HepG2 (cell line): Measurements from ENCODE around the gene ST6GALNAC3. TPM values are rescaled to one million over a fixed set of nuclear protein-coding genes. Genes with fewer than 3 reads are reported as not detected.
"Not testable (repeated sequence)": the region's sequence is repeated elsewhere in the genome, so short reads cannot be mapped to it uniquely, and the experiment has no call there.

Experiments used
- ATAC-seq: fragments of 200-7000 bp; cut with Tn5 transposase; 3 replicates; pipeline ENCODE4 v1.9.1; 2020; ENCODE audit warnings: mild to moderate bottlenecking, moderate library complexity
- BruUV-seq: library from RNA; stranded (reverse); fragments of 400-500 nt; replicated peaks from 2 replicates; lab custom pipeline; 2021; lab: Mats Ljungman, UMichigan
- CTCF ChIA-PET: fragments of 300-600 bp; formaldehyde crosslinking; extraction: SDS; loops from one replicate; lab custom pipeline; 2021; ENCODE audit warnings: low total read pairs, inconsistent platforms, low intra/inter-chr PET ratio; lab: Yijun Ruan, JAX
- POLR2A ChIA-PET: fragments of 350-600 bp; sonication (Branson Sonifier 250); formaldehyde crosslinking; loops from one replicate; lab custom pipeline; 2020; ENCODE audit warnings: antibody characterized with exemption, inconsistent platforms; lab: Yijun Ruan, JAX
- DNase-seq: peaks from one replicate; pipeline ENCODE4 v3.0.0-alpha.2; 2015; ENCODE audit warnings: low spot score
- FAIRE-seq: peaks from 3 replicates; lab custom pipeline; 2011; peaks lifted over from hg19 to GRCh38; lab: Jason Lieb, UNC
- H2AFZ ChIP-seq: one replicate; pipeline ENCODE4 v1.6.1; 2011; ENCODE audit warnings: low read length, inconsistent platforms
- H3K27ac ChIP-seq: fragments of 300-600 bp; 3 replicates; pipeline ENCODE4 v1.8.0; 2011; ENCODE audit warnings: mixed run types, mild to moderate bottlenecking, mixed read lengths, low read length, inconsistent platforms; ENCODE audit not compliant: insufficient read depth; ENCODE audit errors: extremely low read length
- H3K27me3 ChIP-seq, 2 experiments: fragments of 200-600 bp in 1 of 2; 2 replicates in 1 of 2; 3 replicates in 1 of 2; pipeline versions ENCODE4 v1.6.0 to v1.8.0; 2011; ENCODE audit warnings: low read length in 2 of 2, mild to moderate bottlenecking in 2 of 2, moderate library complexity in 2 of 2, inconsistent platforms in 1 of 2; ENCODE audit not compliant: insufficient read depth in 2 of 2, control insufficient read depth in 1 of 2
- H3K36me3 ChIP-seq, 2 experiments: fragments of 200-600 bp in 1 of 2; replicated peaks in 1 of 2; 2 replicates in 1 of 2; 3 replicates in 1 of 2; pipeline versions ENCODE4 v1.5.1 to v1.8.0; 2011; ENCODE audit warnings: low read length in 2 of 2, inconsistent platforms in 1 of 2; ENCODE audit not compliant: insufficient read depth in 2 of 2, control insufficient read depth in 1 of 2
- H3K4me1 ChIP-seq: 2 replicates; pipeline ENCODE4 v1.5.1; 2012; ENCODE audit warnings: low read length, inconsistent platforms; ENCODE audit not compliant: insufficient read depth
- H3K4me2 ChIP-seq: 2 replicates; pipeline ENCODE4 v1.6.0; 2011; ENCODE audit warnings: low read depth, low read length, inconsistent platforms
- H3K4me3 ChIP-seq, 3 experiments: fragments of 200-600 bp in 1 of 3; sonication (generic), shearing (Covaris generic) in 1 of 3; replicated peaks in 1 of 3; 2 replicates each; pipeline ENCODE4 v1.5.1; 2011 to 2016; ENCODE audit warnings: low read length in 3 of 3, inconsistent platforms in 2 of 3, low read depth in 2 of 3, mild to moderate bottlenecking in 2 of 3, control low read depth in 1 of 3, mixed read lengths in 1 of 3; ENCODE audit not compliant: insufficient read depth in 1 of 3
- H3K79me2 ChIP-seq: one replicate; pipeline ENCODE4 v1.6.1; 2011; ENCODE audit warnings: low read length, inconsistent platforms; ENCODE audit not compliant: insufficient read depth
- H3K9ac ChIP-seq: 2 replicates; pipeline ENCODE4 v1.6.0; 2011; ENCODE audit warnings: mild to moderate bottlenecking, low read depth, low read length, inconsistent platforms; ENCODE audit not compliant: insufficient read depth
- H3K9me3 ChIP-seq: 2 replicates; pipeline ENCODE4 v1.5.1; 2012; ENCODE audit warnings: mild to moderate bottlenecking, low read length
- H4K20me1 ChIP-seq: 2 replicates; pipeline ENCODE4 v1.6.0; 2011; ENCODE audit warnings: inconsistent platforms, mild to moderate bottlenecking, low read length, moderate library complexity; ENCODE audit not compliant: insufficient read depth
- MEF2D ChIP-seq: sonication (generic); formaldehyde crosslinking; IDR thresholded peaks from 2 replicates; pipeline ENCODE4 v1.5.1; 2020; ENCODE audit warnings: mild to moderate bottlenecking, missing genetic modification reagents
- RELA ChIP-seq: sonication (generic); formaldehyde crosslinking; IDR thresholded peaks from 2 replicates; pipeline ENCODE4 v1.4.0; 2020; ENCODE audit warnings: missing genetic modification reagents
- RXRB ChIP-seq: IDR thresholded peaks from 2 replicates; pipeline ENCODE4 v1.6.1; 2016; ENCODE audit warnings: borderline replicate concordance, missing genetic modification reagents, missing compliant biosample characterization
- ZNF780A ChIP-seq: sonication (generic); formaldehyde crosslinking; IDR thresholded peaks from 2 replicates; pipeline ENCODE4 v1.8.0; 2022; ENCODE audit warnings: mild to moderate bottlenecking, missing genetic modification reagents, moderate library complexity
- WGBS: methylation state at CpG from one replicate; pipeline ENCODE4 v1.1.6; 2017; ENCODE audit warnings: low lambda C conversion rate; 5-methylcytosine and 5-hydroxymethylcytosine counted together
- in situ Hi-C: cut with HindIII; loops from 2 replicates; pipeline ENCODE4 v1.10.0; 2017; ENCODE audit warnings: low pct_unique_long_range_greater_than_20kb; ENCODE audit not compliant: extremely low pct_ligation_motif_present
- intact Hi-C: fragments of 100-400 bp; cut with micrococcal nuclease; formaldehyde crosslinking; loops from one replicate; pipeline ENCODE4 v1.10.0; 2022; ENCODE audit not compliant: unreplicated experiment
- polyA plus RNA-seq, 8 experiments: library from polyadenylated mRNA; depleted of rRNA in 3 of 8; stranded (reverse) in 7 of 8; unstranded in 1 of 8; fragments of >200 nt; fragmentation: Illumina TruSeq in 4 of 8; extraction: Trizol in 4 of 8; gene quantifications; 2 replicates each; pipeline versions ENCODE4 v1.2.1 to v1.2.3, GENCODE V29; 2011 to 2016; ENCODE audit warnings: low read depth in 4 of 8, missing spikeins in 1 of 8, mixed read lengths in 1 of 8; ENCODE audit not compliant: insufficient read depth in 1 of 8
- total RNA-seq, 5 experiments: library from RNA; depleted of rRNA; stranded (reverse); fragments of >200 nt; fragmentation: Illumina TruSeq; extraction: Trizol; gene quantifications; 2 replicates each; pipeline ENCODE4 v1.2.3, GENCODE V29; 2016; ENCODE audit warnings: low read depth in 1 of 5
- TF ChIP-seq, protein P1 (sequence below): sonication (generic); formaldehyde crosslinking; IDR thresholded peaks from 2 replicates; pipeline ENCODE4 v1.4.0; 2020; ENCODE audit warnings: missing genetic modification reagents

Gene ST6GALNAC3
- total and polyA plus RNA-seq, 2 of the 13 experiments (the other 11 are each of a cell fraction or from before 2014, with no cell fraction given): not detected

DNA sequence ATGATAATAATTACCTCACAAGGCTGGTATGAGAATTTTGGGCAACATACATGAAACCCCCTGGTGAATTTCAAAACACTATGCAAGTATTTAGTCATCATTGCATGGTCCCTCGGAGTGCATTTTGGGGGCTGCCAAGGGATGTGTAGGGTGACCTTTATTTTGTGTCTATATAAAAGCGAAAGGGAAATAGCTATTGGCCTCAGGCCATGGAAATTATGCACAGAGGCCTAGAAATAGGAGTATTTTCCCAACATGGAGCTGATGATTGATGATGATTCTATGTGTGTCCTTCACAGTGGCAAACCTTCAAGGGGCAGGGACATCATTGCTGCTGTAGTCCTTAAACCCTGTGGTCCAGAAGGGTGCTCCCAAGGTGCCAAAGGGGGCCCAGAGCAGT, 265.5 kb downstream of the ST6GALNAC3 start:
- no peak for DNase-seq
- H3K79me2 ChIP-seq: no peaks in the 10 kb centered on the region
- H3K27ac ChIP-seq: no peak overlapping the region
- POLR2A ChIA-PET: no interaction called here
- no peak overlapping the region for H2AFZ ChIP-seq
- H3K4me1 ChIP-seq: no peaks in the 10 kb centered on the region
- H3K27me3 ChIP-seq: no peaks in the 10 kb centered on the region
- no peak for ATAC-seq
- H3K4me3 ChIP-seq: no peak overlapping the region
- no peaks in the 10 kb centered on the region for H4K20me1 ChIP-seq
- H3K4me2 ChIP-seq: no peak overlapping the region
- H3K36me3 ChIP-seq: no peaks in the 10 kb centered on the region
- TF ChIP-seq RXRB (CRISPR knock-in tag): no peak
- TF ChIP-seq MEF2D (CRISPR knock-in tag): no peak
- TF ChIP-seq, protein P1, sequence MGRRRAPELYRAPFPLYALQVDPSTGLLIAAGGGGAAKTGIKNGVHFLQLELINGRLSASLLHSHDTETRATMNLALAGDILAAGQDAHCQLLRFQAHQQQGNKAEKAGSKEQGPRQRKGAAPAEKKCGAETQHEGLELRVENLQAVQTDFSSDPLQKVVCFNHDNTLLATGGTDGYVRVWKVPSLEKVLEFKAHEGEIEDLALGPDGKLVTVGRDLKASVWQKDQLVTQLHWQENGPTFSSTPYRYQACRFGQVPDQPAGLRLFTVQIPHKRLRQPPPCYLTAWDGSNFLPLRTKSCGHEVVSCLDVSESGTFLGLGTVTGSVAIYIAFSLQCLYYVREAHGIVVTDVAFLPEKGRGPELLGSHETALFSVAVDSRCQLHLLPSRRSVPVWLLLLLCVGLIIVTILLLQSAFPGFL (CRISPR knock-in tag): no peak
- TF ChIP-seq RELA (CRISPR knock-in tag): no peak
- TF ChIP-seq ZNF780A (CRISPR knock-in tag): no peak
- no TSS peak for BruUV-seq
- no peaks in the 10 kb centered on the region for H3K9me3 ChIP-seq
- H3K9ac ChIP-seq: no peak overlapping the region
- CTCF ChIA-PET: no interaction called here
- no peak for FAIRE-seq
- intact Hi-C loops (no loop called here), in situ Hi-C loops (loop anchor here (25.0 kb wide), 1 partner anchor 797 kb away; no protein-coding TSS in a partner anchor)
- WGBS: 4% methylated on average over 2 of the region's 2 CpGs

DNA sequence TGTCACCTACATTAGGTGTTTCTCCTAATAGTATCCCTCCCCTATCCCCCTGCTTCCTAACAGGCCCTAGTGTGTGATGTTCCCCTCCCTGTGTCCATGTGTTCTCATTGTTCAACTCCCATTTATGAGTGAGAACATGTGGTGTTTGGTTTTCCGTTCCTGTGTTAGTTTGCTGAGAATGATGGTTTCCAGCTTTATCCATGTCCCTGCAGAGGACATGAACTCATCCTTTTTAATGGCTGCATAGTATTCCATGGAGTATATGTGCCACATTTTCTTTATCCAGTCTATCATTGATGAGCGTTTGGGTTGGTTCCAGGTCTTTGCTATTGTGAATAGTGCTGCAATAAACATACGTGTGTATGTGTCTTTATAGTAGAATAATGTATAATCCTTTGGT, 267.3 kb downstream of the ST6GALNAC3 start:
- WGBS: 27% methylated on average over 3 of the region's 3 CpGs
- H3K79me2 ChIP-seq, H4K20me1 ChIP-seq, H3K27ac ChIP-seq, BruUV-seq, DNase-seq, H3K9me3 ChIP-seq, H3K27me3 ChIP-seq, H3K4me1 ChIP-seq, H3K4me2 ChIP-seq, ATAC-seq, POLR2A ChIA-PET, H2AFZ ChIP-seq, H3K4me3 ChIP-seq, H3K9ac ChIP-seq, CTCF ChIA-PET, intact Hi-C loops, FAIRE-seq, H3K36me3 ChIP-seq: not testable (repeated sequence)
- in situ Hi-C loops: loop anchor here (25.0 kb wide), 1 partner anchor 795 kb away; no protein-coding TSS in a partner anchor
